GF-D8 (cell line): ENCODE data around the gene PTPRN2.

Experiments
- DNase-seq: peaks from one replicate; lab custom pipeline; 2025; lab: John Stamatoyannopoulos, UW

Gene PTPRN2

GRCh38 chr7:157619753-157620525, 967.7 kb downstream of the PTPRN2 start:
- DNase-seq: no peak

GRCh38 chr7:157618823-157619606, 968.6 kb downstream of the PTPRN2 start:
- no peak for DNase-seq

DNA sequence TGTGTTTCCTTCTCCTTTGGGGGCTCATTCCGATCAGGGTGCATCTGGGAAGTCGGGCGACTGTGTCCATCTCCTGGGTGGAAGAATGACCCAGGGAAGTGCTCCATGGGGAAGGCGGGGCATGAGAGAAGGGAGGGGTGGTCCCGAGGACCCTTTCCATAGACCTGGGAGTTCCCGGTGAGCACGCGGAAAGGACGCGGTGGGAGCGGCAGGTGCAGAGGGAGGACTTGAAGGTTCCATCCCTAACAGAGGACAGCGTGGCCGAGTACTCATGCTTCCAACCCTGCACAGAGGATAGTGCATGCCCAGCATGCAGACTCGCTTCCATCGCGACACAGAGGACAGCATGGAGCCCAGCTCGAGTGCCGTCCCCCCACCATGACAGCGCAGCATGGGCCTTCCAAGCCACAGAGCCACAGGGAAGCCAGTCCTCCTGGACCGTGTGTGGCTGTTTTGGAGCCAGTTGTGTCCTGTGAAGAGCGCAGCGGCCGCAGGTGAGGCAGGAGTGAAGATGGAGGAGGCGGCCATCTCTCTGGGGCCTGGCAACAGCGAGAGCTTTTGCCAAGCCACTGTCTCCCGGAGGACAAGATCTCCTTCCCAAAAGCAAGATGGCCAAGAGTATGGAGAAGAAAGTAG, 969.4 kb downstream of the PTPRN2 start:
- DNase-seq: no peak

DNA sequence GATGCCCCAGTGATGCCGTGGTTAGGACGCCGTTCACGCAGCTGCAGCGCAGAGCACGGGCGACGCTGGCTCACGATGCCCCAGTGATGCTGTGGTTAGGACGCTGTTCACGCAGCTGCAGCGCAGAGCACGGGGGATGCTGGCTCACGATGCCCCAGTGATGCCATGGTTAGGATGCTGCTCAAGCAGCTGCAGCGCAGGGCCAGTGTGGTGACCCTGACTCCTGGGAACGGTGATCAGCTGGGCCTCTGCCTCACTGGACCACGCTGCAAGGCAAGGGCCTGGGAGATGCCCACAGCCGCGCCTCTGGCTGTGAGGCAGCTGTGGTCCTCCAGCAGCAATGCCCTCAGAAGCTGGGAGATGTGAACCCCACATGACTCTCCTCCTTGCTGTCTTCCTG, 970.2 kb downstream of the PTPRN2 start:
- no peak for DNase-seq

- no peak for DNase-seq
Measured at GRCh38 chr7:157616931-157617330, 970.7 kb downstream of the PTPRN2 start.

- no peak for DNase-seq
Measured at GRCh38 chr7:157616426-157616825, 971.2 kb downstream of the PTPRN2 start.

DNA sequence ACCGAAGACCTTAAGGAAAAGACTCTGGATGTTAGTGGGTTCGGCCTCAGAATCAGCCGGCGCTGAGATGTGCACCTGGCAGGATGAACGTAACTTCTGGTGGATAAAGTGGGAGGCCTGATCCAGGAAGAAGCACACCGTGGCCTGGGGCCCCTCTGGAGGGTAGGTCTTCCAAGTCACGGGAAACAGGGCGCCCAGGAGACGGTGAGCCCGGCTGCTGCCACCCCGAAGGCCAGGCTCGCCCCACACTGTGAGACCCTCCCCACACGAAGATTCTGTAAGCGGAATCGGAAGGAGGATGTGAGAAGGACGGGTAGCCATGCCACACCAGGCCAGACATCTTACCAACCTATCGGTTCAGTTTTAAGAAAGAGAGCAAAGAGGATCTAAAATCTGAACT, 971.8 kb downstream of the PTPRN2 start:
- no peak for DNase-seq

DNA sequence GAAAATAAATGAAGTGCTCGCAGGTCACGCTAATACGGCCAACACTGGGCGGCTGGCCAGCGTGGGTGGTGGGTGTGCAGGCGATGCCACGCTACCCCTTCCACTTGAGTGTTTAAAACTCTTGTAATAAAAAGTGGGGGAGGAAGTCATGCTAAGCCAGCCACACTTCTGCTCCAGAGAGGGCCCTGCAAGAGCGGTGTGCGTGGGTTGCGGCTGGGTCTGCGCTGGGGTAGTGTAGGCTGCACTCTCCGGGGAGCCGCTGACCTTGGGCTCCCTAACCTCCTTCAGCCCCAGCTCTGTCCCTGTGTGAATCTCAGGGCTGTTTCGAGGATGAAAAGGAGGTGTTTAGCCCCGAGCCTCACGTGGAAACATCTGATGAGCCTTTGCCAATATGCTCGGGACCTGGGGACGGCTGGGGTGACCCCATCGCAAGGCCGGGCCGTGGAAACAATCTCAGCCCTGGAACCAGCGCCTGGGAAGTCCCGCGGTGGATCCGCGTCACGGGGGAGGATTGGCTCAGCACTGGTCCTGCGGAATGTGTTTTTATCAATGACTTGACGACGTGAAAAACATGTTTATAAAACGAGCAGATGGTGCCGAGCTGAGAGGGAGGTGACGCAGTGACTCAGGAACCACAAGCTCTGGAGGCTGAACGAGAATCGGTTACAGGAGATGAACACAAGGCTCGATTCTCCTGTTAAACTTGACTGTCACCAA, 972.4 kb downstream of the PTPRN2 start:
- no peak for DNase-seq

- no peak for DNase-seq
Measured at GRCh38 chr7:157614457-157615020, 973.1 kb downstream of the PTPRN2 start.

- no peak for DNase-seq
Measured at GRCh38 chr7:157613575-157614322, 973.9 kb downstream of the PTPRN2 start.

DNA sequence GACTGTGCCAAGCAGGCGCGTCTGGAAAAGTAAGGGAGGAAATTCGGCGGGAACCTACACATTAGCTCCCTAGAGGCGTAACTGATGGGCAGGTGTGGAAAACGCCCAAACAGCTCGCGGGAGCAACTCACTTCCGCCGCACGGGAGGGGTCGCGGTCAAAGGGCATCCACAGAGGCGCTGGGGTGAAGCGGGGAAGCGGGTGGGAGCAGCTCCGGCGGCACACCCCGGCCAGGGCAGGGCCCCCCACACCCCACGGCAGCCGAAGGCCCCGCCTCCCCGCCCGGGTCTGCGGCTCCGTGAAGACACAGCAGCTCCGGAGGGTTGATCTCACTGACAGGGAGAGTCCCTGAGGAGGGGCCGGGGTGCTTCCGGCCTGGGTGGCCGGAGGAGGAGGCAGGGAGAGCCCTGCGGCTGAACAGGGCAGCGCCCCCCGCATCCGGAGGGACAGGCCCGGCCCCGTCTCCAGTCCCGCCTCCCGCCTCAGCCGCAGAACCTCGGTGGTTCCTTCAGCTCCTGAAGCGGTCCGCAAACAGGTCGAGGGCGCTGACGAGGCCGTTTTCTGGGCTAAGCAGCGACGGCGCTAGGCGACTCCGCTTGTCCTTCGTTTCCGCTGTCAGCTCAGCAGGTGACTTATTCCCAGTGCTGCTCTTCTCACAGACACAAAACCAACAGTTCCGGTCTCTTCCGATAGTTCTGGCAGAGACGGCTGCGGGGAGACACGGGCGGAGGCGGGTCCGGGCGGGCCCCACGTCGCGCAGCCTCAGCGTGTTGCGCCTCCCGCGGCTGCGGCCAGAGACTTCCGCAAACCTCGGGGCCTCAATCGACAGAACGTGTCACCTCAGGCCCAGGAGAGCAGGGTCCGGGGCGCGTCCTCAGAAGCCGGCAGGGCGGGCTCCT, 974.7 kb downstream of the PTPRN2 start:
- DNase-seq: peak; percentile 60

GRCh38 chr7:157612009-157612663, 975.5 kb downstream of the PTPRN2 start:
- DNase-seq: no peak

- no peak for DNase-seq
Measured at GRCh38 chr7:157611341-157611740, 976.3 kb downstream of the PTPRN2 start.

GRCh38 chr7:157610671-157611295, 976.8 kb downstream of the PTPRN2 start:
- DNase-seq: no peak

DNA sequence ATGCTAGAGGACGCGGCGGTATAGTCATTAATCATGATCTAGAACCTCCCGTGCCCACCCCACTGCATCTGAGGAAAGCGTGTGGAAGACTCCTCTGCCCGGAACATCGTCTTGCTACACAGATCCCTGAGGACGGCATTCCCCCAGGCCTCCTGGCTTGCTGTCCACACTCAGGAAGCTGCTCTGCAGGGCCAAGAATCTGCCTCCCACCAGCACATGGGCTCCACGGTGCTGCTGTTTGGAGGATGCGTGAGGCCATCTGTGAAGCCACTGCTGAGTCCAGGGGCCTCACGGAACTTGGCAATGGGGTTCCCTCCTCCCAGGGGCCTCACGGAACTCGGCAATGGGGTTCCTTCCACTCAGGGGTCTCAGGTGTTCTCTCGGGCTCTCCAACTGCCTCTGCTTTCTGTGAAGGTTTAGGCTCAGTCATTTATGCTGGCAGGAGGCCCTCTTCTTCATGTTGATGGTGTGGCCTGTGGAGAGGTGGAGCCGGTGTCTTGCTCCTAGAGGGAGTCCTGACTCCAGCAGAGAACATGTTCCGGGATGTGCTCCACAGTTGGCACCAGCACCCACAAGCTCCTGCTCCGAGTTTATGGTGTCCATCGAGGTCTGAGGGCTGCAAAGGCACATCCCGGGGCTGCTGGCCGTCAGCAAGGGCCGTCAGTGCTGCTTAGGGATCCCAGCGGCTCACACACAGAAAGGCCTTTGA, 977.5 kb downstream of the PTPRN2 start:
- DNase-seq: no peak

DNA sequence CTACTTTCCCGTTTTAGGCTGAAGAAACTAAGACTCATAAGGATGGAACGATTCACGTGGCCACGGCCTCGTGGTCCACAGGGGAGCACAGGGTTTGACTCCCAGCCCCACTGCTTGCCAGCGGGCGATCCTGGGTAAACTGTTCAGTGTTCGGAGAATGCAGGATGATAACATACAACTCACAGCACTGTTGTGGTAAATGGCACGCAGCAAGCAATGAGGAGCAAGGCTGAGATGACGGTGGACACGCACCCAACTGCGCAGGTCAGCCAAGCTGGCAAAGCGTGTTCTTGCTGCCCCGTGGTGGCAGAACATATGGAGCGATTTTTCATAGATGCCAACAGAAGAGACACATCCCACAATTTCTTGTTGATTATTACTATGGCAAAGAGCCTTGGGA, 978.1 kb downstream of the PTPRN2 start:
- no peak for DNase-seq

GRCh38 chr7:157607218-157607617, 980.4 kb downstream of the PTPRN2 start:
- DNase-seq: no peak

- DNase-seq: no peak
Measured at GRCh38 chr7:157606140-157606539, 981.5 kb downstream of the PTPRN2 start.
